HG03280 (cell line): ENCODE data around the gene TRIM65.
"Not testable (repeated sequence)": the region's sequence is repeated elsewhere in the genome, so short reads cannot be mapped to it uniquely, and the experiment has no call there.

Experiments
- ATAC-seq: cut with Tn5 transposase; IDR thresholded peaks from one replicate; pipeline ENCODE4 v1.9.1; 2021; ENCODE audit warnings: mild to moderate bottlenecking, moderate library complexity; ENCODE audit not compliant: unreplicated experiment

TRIM65 gene

DNA sequence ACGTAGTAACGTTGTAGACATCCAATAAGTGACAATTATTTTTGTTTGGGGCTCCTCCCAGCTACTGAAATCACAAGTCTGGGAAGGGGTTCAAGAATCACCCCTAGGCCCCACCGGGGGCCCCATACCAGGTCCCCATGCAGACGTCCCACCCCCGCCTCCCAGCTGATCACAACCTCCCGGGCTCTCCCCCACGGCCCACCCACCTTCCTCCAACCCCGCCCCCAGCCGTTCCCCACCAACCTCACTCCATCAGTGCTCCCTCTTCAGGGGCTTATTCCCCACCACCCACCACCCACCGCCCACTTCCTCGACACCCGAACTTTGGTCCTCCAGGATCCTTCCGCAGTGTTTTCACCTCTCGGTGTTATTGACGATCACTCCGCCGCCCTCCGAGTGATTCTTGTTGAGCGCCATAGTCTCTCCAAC lies 41.9 kb downstream of the TRIM65 start:
- ATAC-seq: no peak

DNA sequence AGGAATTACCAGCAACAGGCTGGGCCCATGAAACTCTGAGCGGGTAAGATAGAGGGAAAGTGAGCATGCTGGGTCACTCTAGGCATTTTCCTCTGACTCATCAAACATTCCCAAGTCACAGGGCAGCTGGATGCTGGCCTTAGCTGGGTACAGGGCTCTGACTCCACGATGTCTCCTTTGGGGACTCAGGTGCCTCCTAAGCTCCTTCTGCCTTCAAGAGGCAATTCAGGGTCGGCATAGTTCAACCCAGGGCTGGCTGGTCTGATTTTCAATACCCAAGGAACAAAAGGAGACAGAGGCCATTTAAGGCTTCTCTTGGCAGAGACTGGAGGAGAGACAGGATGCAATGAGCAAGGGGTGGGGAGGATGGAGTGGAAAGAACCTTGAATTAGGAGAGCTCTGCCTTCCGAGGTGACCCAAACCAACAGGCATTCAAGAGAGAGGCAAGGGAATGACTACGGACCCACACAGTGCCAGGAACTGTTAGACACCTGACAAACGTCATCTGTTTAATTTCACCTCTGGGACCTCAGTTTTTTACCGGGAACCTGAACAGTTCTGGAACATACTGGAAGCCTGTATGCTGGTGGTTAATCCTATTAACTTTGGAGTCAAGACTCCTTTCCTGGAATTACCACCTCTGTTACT lies 42.5 kb downstream of the TRIM65 start:
- ATAC-seq: no peak

DNA sequence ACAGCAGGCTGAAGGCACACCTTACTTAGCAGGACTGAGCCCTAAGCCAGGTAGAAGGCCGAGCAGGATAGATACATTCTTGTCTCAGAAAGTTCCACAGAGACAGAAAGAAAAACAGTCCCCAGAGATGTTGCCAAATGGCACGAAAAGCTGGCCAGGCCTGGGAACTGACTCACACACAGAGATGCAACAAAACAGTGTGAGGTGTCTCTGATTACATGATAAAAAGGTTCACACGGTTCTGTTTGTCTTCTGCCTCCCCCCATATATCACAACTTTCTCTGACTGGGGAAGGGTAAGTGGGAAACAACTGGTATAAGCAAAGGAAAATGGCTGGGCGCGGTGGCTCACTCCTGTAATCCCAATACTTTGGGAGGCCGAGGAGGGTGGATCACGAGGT lies 43.3 kb downstream of the TRIM65 start:
- ATAC-seq: no peak

DNA sequence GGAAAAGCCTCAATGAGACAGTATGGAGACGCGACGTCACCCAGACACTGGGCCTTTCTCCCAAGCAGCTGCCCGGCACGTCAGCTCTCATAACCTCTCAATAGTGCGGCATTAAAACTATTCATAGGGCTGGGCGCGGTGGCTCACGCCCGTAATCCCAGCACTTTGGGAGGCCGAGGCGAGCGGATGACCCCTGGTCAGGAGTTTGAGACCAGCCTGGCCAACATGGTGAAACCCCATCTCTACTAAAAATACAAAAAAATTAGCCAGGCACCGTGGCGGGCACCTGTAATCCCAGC lies 45.1 kb downstream of the TRIM65 start:
- ATAC-seq: not testable (repeated sequence)

DNA sequence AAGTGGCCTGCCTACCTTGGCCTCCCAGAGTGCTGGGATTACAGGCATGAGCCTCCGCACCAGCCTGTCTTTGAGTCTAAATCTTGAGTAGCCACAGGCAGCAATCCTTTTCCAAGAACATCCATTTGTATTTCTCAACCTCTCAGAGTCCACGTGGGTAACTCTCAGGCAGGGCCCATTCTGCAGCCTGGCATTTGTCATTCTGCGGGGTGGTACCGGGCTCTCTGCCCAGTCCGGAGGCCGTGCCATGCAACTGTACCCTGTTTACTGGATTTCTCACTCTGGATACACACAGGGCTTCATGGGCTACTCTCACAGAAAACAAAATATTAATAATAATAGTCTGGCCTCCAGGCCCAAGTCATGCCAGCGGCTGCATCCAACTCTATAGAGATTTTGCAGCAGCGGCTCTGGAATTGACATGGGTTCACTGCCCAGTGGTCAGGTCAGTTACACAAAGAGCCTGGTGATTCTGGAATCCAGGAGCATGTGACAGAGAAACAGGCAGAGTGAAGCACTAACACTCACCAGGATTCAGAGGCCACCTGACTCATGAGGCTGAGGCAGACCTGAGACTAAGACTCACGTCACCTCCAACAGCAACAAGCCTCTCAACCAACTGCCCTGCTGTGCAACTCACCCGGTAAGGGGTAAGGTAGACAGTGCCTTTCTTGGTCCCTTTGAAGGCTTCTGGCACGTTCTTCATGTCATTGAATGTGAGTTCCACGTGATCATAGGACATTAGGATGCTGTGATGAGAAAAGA lies 45.6 kb downstream of the TRIM65 start:
- ATAC-seq: no peak

DNA sequence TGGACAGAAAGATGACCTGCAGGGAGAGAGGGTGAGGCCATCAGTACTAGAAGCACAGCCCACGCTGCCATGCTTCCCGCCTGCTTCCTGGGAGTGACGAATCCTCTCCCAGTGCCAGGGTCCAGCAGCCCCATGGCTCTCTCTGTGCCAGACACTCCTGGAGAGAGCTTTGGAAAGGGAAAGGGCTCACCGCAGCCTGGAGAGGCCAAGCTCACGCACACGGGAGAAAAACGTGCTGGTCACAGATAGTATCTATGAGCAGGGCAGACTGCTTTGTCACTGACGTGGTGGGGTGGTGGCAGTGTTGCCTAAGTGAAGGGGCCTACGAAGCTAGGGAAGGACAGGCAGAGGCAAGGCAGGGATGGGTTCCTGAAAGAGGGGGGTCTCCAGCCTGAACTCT lies 47.0 kb downstream of the TRIM65 start:
- no peak for ATAC-seq

DNA sequence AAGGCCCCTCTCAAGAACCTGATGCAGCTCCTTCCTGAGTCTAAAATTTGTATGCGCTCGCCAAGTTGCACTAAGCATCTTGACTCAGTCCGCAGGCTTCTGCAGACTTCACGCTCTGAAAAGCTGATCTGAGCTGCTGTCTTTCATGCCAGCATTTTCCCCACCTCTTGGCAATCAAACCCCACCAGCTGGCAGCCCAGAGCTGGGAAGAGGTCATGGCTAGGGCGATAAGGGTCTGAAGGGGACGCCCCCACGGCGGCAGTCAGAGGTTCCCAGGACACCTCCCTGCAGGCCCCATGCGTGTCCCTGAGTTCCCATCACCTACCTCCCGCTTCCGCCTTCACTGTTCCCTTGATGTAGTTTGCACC lies 47.5 kb downstream of the TRIM65 start:
- ATAC-seq: no peak

DNA sequence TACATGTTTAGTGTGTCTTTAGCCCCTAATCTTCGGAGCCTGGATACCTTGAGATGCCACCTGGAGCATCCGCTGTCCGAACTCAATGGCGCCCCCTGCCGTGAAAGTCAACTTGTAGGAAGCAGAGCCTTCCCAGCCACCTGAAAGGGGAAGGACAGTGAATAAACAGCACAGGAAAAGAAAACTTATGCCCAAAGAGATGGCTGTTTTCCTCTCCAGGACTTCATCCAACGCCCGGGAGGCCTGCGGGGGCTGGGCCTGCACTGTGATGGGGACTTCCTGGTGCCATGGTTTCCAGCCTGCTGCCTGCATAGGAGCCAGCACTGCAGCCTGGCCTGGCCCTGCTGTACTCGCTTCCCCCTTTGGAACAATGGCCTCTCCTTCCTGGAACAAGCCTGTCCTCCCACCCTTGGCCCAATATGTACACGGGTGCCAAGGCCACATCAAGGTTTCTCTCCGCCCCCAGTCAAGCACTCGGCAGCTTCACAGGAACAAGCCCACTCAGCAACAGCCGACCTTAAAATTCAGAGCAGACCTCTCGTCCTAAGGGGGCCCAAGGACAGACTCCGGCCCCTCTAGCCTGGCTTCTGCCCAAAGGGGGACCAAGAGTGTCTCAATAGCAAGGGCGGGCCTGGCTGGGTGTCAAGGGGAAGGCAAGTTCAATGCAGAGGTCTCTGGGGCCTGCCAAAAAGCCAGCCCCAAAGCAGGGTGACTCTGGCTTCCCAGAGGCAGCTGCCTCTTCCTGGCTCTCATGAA lies 48.0 kb downstream of the TRIM65 start:
- ATAC-seq: no peak

DNA sequence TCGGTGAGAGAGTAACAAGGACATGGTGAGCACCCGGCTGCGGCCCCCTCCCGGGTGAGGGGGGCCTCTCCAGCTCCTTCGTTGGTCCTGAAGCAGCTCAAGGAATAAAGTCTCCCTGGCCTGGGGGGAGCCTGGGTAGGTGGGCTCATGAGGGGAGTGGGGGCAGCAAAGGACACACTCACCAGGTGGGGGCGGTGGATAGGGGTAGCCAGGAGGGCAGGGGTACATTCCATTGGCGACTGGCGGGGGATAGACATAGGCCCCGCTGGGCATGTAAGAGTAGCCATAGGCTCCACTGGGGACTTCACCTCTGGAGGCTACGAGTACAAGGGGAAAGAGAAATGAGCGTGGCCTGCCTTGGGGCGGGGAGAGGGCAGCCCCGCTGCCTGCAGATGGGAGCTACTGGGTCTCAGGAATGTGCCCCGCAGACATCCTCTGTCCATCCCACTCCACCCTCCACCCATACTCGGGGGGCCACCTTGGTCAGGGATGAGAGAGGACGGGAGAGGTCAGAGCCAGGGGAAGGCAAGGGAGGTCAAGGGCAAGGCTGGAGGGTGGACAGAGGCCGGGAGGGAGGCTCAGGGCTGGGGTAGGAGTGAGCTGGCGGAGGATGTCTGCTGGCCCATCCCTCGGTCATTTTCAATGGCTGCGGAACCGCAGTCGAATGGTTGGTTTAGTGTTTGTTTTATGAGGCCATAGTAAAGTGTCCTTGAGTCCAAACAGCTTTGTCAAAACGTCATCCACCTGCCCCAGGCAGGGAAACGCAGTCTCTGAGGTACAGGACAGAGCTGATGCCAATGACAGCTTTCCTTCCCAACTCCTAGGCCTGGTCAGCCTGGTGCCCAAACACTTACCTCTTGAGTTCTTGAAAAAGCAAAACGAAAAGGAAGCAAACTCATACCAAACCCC lies 48.9 kb downstream of the TRIM65 start:
- no peak for ATAC-seq

DNA sequence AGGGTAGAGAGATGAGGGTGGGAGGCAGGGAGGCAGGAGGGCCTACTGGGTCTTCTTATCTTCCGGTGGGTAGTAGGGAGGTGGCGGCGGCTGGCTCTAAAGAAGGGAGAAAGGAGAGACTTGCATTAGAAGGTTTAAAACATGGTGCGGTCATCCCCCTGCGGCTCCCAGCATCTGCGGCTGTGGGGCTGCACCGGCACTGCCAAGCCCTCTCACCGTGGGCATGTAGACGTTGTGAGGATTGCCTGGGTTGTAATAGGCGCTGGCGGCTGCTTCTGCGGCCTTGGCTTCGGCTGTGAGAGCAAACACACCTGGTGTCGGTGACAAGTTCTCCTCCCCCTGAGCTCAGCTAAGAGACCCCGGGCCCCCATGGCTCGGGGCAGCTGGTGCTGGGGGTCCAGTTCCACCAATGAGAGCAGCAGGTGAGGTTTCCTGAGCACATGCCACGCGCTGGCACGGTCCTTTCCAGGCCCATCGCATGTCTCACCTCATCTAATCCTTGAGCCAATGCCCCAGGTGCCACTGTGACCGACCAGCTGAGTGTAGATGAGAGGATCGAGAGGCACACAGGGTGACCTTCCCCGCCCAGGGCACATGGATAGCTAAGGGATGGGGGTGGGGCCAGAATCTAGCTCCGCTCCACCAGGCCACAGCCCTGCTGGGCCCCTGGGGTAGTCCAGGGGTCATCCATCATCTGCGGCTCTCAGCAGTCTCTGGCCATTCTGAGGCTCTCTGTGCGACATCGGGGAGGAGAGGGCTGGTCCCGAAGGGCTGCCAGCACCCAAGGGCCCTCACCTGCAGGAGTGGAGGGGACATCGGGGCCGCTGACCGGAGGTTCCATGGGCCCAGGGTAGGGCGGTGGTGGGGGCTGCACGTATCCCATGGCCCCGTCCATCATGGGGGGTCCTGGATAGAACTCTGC lies 49.8 kb downstream of the TRIM65 start:
- ATAC-seq: no peak

DNA sequence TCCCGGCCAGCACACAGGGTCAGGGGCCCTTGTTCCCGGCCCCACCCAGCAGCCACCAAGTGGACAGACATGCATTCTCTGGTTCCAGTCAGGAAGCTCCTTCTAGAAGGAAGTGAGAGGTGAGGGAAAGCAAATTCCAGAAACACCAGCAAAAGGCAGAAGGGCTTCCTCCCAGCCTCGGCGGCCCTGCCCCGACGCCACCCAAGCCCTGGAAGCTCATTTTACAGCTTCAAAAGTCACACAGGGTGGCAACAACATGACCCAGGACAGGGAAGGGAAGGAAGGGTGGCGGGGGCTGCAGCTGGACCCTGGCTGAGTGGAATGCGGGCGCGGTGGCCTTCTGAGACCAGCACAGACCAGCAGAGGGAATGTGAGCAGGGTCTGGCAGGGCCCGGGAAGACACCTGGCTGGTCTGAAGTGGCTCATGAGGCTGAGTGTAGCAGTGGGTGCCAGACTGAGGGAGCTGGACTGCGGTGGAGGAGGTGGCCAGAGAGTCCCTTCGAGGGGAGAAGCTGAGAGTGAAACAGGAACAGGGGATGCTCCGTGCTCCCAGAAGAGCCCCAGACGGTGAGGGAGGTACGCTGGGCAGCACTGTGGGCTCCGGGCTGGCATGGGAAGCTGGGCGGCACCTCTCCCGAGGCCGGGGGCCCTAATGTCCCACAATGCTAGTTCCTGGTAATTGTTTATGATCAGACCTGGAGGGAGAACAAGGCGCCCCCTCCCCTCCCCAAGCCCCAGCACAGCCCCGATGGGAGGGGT lies 50.6 kb downstream of the TRIM65 start:
- no peak for ATAC-seq

DNA sequence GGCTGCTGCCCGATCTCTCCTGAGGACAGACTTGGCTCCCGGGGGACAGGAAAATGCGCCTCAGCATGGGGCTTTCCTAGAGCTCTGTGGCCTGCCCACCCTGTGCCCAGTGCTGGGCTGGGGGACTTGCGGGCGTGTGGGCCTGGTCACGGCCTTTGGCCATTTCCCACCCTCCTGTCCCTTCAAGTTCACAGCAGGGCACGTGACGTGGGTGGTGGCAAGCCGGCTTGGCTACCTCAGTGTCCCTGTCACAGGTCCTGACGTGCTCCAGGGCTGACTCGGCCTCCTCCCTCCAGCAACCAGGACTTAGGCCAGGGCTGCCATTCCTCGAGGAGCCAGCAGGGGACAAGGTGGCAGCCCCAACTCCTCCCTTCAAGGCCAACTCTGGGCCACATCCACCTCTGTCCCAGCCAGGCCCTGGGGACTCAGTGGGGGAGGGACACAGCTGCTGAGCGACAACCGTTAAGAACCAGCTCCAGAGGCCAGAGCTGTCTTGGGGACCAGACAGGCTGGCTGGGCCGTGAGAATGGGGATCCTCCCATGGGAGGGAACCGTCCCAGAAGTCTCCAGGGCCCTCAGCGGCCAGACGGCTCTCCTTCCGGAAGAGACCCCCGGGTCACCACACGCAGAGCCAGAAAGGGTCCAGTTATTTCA lies 51.6 kb downstream of the TRIM65 start:
- peak; percentile 77 for ATAC-seq

DNA sequence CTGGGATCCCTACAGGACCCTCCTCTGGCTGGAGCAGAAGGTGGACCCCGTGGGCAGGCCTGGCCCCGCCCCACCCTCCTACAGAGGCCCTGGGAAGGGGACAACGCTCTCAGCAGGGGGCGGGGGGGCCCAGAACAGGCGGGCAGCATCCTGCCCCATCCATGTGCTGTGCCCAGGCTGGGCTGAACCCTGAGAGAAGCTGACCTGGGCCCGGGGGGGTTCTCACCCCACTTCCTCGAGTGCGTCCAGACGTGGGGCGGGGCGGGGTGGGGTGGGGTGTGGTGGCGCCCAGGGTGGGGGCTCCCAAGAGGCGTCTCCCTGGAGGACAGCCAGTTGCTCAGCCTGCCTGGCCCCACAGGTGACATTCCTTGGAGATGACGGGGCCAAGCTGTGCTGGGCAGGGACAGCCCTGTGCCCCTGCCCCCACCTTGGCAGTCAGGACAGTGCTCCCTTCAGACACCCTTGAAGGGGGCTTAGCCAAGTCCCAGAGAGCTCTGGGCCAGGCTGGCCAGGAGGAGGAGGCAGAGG lies 52.2 kb downstream of the TRIM65 start:
- no peak for ATAC-seq

DNA sequence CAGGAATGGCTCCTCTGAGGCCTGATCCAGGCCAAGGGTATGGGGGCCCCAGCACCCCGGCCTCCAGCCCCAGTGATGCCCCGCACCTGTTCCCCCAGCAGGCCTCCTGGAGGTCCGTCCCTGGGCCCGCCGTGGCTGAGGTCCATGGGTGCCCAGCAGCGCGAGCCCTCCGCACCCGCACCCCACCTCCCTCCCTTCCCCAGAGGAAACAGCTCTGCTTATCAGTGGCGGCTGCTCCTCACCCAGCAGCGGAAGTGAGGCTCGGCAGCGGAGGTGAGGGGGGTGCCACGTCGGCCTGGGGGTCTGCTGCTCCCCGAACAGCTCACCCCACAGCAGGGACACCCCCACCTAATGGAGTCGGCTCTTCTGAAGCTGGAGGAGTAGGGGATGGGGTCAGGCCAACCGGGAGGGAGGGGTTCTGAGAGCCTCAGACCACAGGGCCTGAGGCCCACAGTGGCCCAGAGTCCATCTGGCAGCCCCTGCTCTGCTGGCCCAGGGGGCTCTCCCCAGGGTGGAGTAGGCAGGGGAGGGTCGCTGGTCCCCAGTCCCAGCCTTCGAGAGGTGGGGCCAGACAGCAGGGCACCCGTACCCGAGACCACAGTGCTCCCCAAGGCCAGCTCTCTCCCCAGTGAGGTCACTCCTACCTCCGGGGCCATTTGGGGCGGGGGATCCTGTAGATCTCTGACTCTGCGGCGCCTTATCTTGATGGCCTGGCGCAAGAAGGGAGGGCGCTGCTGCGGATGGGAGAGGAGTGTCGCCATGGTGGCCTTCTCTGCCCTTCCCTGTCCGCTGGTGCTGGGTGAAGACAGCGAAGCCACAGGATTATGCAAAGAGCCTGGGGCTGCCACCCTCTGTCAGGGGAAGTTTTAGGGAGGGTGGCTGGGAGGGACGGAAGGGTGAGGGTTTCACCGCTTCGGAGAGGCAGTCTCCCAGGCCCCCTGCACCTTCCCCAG lies 52.9 kb downstream of the TRIM65 start, which contains the start of gene UNC13D:
UNC13D (minus strand) TSS at position 828 of the 953 bp plus-strand sequence; CDS start at position 761, 67 bp downstream.
- no peak for ATAC-seq

DNA sequence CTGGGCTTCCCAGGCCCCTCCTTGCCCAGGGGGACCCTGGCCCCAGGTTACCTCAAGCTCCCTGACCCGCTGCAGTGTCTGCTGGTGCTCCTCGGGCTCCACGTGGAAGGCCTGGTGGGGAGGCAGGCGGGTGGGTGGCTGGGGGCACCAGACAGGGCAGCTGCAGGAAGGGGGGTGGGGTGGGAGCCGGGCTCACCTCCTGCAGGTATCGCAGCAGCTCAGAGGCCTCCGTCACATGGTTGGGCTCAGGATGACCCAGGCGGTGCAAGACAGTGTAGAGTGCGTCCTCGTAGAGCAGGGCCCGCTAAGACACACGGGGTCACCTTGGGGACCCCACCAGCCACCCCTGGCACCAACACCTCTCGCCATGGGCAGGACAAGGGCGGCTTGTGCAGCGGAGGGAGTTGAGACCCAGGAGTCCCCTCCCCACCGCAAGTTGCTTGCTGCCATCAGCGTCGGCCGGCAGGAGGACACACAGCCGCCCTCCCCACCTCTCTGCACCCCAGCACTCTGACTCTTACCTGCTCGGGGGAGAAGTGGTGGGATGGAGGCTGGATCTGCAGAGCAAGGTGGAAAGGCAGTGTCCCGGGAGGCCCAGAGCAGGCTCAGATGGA lies 53.7 kb downstream of the TRIM65 start:
- no peak for ATAC-seq

DNA sequence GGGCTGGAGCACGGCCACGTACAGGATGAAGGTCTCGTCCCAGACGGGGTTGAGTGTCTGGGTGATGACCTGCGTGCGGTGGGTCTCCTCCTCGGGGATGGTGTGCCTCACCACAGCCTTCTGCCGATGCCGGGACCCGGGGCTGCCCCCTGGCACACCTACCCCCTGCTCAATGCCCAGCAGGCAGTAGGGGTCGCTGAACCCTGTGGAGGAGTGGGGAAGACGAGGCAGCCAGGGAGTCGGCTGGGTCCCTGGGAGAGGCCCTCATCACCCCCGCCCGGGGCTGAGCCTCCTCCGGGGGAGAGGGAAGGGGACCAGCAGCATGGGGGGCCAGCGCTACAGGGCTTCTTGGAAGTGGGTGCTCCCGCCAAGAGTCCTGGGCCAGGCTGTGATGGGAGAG lies 54.3 kb downstream of the TRIM65 start:
- ATAC-seq: no peak

DNA sequence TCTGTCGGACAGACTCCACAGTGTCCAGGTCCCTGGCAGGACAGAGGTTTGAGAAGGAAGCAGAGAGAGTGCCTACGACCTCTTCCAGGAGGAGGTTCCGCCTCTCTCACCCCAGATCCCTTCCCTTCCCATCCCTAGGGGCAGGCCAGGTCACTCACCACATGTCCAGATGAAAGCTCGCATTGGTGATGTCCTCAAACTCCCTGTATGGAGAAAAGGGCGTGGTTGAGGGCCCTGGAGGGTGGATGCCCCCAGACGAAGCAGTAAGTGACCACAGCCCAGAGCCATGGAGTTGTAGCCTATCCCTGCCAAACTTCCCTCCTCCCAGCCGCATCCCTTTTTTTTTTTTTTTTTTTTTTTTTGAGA lies 56.0 kb downstream of the TRIM65 start:
- ATAC-seq: no peak
